HG02938 (cell line): ENCODE results near the gene RMDN3.

Experiments used
- ATAC-seq: cut with Tn5 transposase; IDR thresholded peaks from one replicate; pipeline ENCODE4 v1.9.1; 2021; ENCODE audit warnings: mild to moderate bottlenecking, moderate library complexity; ENCODE audit not compliant: unreplicated experiment

Gene RMDN3

DNA sequence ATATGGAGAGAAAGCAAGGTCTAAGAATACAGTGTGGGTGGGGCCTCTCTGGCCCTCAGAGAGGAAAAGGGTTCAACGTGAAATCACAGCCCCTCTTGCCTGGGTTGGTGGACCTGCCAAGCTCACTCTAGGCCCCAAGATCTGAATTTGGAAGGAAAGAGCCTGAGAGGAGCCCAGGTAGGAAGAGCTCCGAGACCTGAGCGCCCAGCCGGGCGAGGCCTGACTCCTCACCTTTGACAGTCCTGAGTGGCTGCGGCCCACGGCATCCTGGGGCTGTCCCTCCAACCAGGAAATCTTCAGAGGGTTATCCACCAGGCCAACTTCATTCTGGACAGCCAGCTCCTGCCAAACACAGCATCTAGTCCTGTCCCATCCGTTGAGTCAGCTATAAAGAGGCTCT is 18.4 kb upstream of the RMDN3 start:
- no peak for ATAC-seq

DNA sequence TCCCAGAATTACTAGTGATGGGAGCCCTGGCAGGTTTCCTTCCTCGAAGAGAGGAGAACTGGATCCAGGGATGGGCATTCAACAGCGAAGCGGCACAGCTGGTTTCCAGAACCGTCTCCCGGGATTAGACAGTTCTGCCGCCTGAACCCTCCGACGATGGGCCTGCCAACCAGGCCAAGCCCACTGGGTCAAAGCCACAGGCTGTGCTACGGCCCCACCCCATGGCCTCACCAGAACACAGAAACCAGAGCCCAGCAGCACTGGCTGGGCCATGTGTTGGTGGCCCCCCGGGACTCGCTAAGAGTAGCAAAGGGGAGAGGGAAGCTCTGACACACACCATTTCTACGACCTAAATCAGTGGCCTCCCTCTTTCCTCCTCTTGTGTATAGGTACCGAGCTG is 17.0 kb upstream of the RMDN3 start:
- ATAC-seq, result no peak

DNA sequence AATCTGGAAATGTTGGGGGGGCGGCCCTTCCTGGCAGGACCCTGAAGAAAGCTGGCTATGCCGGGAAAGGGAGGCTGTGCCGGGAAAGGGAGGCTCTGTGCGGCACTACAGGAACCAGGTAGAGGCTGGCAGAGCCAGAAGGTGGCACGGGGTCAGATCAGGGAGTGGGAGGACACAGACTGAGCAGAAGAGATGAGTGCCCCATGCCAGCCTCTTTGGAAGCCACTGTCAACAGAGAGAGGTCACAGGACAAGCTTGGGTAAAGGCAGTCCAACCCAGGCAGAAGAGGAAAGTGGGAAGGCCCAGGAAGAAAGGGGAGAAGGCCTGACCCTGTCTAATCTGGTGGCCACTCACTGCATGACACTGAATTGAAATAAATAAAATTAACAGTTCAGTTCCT is 16.2 kb upstream of the RMDN3 start:
- no peak for ATAC-seq

DNA sequence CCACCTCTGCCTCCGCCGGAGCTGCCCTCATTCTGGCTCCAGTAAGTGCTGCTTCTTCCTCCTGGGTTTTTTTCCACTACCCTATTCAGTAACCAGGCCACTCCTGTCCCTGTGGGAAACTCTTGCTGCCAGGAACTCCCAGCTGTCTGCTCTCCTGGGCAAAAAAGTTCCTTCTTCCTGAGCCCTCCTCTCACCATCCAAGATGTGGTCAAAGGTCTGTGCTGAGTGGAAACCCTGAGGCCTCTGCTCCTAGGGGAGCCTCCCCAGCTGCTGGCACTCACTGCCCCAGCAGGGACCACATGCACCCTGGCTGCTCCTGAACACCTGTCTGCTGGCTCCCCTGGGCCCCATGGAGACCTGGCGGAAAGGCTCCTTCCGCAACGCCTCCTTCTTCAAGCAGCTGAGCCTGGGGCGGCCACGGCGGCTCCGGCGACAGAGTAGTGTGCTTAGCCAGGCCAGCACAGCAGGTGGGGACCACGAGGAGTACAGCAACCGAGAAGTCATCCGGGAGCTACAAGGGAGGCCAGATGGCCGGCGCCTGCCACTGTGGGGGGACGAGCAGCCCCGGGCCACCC is 15.2 kb upstream of the RMDN3 start:
- ATAC-seq, result no peak

DNA sequence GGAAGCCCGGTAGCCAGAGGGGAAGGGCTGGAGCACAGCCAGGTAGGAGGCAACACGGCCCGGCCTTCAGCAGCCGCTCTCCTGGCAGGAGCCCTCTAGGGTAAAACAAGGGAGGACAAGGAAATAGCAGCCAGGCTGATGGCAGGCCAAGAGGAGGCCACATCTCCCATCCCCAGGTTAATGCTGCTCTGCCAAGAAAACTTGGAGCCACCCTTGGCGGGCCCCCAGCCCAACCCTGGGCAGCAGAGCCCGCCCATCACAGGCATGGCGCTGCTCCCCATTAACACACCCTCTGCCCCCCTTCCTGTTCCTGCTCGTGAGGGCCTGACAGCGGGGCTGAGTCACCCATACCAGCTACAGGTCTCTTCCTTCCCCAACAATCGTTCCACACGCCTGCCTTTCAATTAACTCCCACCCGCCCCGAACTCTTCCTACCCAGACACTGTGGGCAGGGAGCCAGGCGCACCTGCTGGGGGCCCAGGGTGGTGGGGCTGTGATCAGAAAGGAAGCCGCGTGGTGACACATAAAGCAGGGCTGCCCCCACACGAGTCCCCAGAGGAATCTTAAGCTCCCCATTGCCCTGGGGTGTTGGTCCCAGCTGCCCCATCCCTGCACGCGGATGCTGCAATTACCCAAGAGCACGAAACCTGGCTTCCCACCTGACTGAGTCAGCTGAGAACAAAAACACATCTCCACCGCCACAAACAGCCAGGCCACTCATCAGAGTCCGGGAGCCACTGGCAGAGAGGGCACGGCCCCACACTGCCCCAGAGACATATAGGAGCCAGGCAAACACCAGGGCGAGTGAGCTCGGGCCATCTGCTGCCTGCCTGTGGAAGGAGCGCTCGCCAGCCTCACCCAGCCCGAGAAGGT is 14.5 kb upstream of the RMDN3 start, which contains the start of gene C15orf62:
Gene C15orf62 (plus strand): TSS at position 707 of the 873 bp plus-strand sequence. CDS start 516 bp downstream, outside the sequence.
- peak; percentile 38 for ATAC-seq

DNA sequence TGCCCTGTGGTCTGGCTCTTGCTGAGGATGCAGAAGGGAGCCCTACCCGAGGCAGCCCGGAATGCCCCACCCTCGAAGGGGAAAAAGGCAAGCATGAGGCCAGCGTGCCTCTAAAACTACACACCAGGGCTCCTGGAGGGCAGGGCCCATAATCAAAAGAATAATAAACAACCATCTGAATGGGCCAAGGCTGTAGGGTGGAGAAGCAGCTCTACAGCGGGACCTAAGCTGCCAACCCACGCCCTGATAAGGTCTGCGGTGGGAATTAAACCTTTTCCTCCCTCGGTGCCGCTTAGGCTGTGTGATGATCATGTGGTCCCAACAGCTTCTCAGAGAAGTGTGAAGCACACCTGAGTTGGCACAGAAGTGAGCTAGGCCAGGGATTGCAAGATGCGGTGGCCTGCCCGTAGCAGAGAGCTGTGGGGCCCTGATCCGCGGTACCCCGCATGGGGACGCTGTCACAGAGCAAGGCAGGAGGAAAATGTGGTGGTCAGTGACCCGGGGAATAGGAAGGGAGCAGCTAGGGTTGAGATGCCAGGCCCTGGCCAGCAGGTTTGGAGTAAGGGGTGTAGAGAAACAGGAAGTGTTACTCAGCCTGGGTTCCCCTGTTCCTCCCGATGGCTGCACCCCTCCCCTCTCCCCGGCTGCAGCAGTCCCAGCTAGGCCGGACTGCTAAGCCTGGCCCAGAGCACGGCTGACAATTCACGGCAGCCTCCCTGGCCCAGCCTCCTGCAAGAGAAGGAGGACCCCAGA is 13.6 kb upstream of the RMDN3 start:
- ATAC-seq, result no peak

DNA sequence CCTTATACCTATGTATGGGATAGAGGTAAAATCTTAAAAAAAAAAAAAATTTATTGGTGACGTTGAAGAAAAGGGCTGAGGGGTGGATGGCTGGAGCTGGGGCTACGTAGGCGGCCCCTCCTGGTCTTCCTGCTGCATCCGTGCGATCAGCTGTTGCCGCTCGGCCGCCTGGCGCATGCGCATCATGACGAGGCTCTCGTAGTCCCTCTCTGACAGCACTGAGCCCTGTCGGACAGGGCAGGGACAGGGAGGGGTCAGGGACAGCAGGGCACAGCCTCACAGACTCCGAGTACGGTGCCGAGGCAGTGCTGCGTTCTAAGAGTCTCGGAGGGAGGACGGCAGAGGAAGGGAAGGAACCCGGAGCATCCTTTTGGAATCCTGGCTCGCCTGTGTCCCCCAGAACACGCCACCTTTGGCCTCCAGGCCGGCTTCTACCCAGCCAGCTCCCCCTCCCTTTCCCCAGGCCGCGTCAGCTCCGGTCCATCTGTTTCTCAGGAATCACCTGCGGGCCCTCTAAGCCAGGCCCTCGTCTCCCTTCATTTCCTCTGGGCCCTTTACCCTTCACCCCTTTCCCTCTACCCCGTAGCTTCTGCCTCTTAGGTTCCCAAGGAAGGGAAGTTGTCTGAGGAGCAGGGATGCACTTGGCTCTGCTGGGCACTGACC is 12.9 kb upstream of the RMDN3 start:
- ATAC-seq, result no peak

DNA sequence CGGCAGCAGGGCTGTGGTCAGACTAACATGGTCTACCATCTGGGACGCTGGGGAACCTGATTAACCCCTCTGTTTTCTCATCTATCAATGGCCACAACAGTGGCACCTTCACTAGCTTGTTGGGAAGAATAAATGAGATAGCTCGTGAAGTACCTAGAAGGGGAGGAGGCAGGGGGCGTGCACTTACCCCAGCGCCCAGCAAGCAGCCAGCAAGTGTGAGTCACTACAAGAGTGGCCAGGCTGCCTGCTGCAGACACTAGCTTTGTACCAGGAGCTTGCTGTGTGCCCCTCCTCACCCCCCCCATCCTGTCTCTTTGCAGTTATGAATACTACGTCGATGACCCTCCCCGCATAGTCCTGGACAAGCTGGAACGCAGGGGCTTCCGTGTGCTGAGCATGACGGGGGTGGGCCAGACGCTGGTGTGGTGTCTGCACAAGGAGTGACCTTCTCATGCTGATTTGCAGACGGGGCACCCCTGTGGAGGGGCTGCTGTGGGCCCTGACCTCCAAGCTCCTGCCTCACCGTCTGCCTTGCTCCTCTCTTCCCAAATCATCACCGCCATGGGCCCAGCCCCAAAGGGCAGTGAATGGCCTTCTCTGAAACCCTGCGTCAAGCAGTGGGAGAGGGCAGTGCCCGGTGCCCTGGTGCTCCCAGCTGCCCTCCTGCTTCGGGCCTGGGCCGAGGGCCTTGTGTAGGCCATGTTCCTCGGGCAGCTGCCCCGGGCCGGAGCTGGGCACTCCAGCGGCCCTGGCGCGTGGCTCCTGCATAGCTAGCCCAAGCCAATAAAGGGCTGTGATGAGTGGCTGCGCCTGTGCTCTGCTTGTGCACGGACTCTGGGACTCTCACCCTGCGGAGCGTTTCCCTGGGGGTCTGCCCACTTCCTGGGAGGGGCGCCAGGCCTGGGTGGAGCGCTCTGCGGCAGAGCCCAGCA is 12.1 kb upstream of the RMDN3 start:
- ATAC-seq, result no peak

DNA sequence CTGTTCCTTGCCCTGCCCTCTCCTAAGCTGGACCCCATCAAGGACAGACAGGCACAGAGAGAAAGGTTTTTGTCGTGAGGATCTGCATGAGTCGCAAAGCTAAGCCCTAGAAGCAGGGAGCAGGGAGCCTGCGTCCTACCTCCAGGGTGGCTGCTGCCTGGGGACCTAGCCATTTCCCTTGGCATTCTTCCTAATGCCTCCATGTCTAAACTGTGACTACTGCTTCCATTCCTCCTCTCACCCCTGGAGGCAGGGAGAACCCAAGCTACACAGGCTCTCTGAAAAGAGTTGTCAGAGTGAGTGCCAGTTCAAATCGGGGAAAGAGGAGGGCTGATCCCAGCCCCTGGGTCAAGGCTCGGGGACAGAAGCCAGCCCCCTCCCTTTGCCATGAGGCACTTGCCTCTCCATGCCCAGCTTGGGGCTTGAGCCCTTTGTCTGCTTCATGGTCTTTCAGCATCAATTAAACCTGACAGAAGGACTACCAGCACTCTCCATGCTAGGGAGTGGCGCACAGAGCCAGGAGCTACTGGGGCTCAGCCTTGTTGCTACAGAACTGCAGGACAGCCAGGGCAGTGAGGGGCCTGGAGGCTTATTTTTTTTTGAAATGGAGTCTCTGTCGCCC is 11.3 kb upstream of the RMDN3 start:
- no peak for ATAC-seq

DNA sequence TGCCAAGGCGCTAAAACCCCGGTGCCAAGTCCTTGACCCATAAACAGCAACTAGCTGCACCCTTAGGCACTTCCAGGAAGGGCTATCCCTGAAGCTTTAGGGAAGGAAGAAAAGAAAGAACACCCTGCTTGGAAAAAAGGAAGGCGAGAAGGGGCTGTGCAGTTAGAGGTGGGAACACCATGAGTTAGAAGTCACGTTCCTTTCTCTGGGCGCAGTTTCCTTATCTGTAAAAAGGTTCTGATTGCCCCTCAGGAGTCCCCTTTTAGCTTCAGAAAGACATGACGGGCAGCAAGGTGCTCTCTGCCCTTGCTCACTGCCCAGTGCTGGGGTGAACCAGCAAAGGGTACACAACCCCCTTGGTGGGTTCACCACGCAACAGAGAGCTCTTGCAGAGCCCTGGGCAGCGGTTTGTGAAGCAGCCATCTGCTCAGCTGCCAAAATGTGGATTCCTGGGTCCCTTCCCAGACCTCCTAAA is 9.6 kb upstream of the RMDN3 start:
- ATAC-seq, result no peak

DNA sequence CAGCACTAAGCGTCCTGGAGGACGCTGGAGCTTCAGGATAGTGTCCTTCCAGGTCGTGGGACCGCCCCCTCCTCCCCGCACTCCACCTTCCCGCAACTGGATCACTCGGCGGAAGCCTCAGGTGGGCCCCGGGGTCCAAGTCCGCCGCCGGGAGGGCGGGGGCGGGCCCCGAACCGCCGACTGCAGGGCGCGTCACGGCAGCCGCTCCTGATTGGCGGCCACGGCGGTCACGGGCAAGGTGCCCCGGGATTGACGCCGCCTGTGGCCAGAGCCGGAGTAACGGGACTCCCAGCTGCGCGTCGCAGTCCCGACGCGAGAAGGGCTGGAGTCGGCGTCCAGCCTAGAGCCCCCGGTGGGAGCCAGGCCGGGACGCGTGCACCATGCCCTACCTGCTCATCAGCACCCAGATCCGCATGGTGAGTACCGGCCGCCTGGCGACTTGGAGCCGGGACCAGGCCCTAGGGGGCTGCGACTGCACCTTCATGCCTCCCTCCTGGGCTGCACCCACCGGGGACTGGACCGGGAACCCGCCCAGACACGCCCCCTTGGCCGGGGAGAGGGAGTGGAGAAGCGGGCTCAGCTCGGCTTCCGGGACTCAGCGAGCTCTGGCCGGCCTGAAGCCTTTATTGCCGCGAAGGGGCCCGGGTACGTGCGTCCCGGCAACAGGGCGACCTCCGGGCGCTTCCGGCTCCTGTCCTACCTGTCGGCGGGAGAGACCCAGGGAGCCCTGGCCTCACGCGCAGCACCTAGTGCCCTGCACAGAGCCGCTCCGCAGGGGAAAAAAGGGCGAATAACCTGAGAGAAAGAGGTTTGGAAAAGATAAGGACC is 9.0 kb upstream of the RMDN3 start, which contains the start of gene GCHFR:
Gene GCHFR (plus strand): TSS at position 268 of the 828 bp plus-strand sequence. CDS start 113 bp downstream, at position 381.
- peak; percentile 37 for ATAC-seq

DNA sequence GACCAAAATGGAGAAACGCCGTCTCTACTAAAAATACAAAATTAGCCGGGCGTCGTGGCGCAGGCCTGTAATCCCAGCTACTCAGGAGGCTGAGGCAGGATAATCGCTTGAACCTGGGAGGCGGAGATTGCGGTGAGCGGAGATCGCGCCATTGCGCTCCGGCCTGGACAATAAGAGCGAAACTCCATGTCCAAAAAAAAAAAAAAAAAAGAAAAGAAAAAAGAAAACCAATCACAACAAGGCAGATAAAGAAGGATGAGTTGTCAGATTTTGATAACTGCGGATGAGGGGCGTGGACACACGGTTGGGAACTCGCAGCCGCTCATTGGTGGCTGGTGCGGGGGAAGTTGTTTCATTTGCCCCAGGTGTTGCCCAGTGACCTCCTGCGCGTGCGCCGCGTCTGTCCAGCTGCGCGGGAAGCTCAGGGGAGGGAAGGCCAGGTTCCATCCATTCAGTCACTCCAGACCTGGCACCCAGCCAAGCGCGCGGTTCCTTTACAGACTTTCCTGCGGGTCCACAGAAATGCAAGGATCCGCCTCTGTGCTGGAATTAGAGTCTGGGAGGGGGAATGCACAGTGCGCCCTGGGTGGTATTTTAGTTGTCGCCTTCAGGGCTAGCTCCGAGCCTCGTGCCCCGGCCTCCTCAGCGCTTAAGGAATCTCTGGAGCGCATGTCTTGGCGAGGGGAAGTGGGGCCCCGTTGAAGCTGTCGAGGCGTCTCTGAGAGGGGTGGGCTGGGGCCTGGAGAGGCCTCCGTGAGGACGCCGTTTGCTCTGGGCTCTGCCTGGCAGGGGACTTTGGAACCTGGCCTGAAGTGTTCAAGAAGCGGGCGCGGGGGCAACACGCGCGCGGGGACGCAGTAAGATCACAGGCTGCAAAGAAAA is 8.1 kb upstream of the RMDN3 start:
- no peak for ATAC-seq

DNA sequence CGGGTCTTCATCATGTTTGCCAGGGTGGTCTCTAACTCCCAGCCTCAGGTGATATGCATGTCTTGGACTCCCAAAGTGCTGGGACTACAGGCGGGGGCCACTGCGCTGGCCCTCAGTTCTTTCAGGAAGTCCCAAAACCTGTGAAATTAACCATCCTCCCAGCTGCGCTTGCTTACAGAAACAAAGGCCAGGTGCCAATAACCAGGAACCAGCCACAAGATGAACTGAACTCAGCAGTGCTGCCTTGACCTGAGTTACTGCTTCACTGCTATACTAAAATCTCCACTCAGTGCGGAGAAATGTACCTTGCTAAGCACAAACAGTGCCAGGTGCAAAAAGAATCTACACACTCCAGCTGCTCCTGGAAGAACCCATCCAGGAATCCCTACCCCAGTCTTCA is 4.9 kb upstream of the RMDN3 start:
- ATAC-seq, result no peak

DNA sequence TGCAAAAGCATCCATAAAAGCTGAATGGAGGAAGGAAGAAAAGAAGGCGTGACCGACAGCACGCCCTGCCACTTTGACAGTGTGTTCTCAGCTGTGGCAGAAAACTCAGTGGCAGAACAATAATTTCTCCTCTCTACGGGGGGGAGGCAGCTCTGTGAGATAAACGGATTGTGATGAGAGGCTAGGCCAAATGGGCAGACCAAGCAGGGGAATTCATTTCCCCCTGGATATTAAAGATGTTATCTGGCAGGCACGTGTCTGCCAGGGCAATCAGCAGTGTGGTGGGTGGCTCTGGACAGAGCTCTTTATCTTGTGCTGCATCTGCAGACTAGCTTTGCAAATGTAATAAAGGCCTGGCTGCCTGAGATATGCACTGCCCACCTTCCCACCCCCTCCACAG is 1.9 kb upstream of the RMDN3 start:
- ATAC-seq, result no peak

DNA sequence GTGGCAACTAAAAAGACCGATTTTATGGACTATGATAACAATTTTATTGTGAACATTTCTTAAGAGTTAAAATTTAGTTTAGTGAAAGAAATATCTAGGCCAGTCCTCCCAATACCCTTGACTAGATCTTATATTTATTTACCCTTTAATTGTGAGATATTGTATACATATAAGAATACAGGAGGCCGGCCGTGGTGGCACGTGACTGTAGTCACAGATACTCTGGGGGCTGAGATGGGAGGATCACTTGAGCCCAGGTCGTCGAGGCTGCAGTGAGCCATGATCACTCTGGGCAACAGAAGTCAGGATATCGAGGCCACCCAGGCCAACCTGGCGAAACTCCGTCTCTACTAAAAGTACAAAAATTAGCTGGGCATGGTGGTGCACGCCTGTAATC is 756 bp upstream of the RMDN3 start:
- ATAC-seq, result no peak

DNA sequence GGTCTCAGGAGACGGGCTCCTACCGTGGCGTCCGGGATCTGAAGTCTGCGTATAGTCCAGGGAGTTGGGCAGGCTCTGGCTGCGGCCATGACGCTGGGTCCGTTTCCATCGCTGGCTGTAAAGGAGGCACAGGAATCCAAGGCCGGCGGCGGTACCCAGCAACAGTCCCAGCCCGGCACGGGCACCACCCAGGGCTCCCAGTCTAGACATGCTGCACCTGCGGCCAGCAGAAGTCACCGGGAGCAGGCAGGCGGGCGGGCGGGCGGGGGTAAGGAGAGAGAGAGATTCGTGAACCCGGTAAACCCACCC is 526 bp downstream of the RMDN3 start:
- no peak for ATAC-seq

DNA sequence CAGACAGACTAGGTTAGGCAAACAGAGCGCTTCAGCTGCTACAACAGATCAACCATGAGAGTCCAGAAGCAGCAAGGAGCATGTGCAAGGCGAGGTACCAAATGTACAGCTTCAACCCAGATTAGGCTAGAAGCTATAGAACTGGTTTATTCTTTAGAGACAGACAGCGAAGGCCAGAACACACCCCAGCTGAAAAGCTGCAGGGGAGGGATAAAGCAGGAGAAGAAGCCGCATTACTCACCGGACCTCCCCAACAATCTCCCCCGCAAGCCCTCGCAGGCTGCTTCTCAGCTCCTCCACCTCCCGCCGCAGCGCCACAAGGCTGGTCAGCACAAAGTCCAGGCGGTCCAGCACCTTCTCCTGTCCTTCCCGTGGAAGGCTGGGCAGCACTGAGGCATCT is 3.3 kb downstream of the RMDN3 start:
- ATAC-seq, result no peak

DNA sequence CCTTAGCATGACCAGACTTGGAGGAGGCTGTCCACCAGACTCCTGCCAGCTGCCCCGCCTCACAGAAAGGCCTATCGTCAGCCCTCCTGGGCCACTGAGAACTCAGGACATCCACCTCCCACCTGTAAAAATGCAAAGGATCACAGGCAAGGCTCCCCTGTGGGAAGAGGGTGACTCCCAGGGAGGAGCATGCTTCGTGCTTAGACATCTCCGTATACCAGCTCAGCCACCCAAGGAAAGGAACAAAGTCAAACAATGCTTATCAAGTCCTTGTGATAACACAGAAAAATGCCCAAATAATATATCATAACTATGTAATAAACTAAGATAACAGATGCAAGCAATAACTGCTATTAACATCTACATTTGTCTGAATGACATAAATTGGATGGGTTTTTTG is 4.2 kb downstream of the RMDN3 start:
- no peak for ATAC-seq
